GM18951 (cell line): ENCODE data around the gene GDPD3.

Experiments used
- POLR2A ChIP-seq: IDR thresholded peaks from 4 replicates; pipeline ENCODE4 v1.6.1; 2011; ENCODE audit warnings: mild to moderate bottlenecking; ENCODE audit not compliant: insufficient read length, insufficient read depth; ENCODE audit errors: extremely low read depth
- in situ Hi-C: fragments of 300-500 bp; cut with MboI; formaldehyde crosslinking; loops from one replicate; pipeline ENCODE4 v1.12.0; 2022; ENCODE audit warnings: low sequenced_read_pairs, mixed read lengths, inconsistent platforms; ENCODE audit not compliant: unreplicated experiment

The GDPD3 gene

DNA sequence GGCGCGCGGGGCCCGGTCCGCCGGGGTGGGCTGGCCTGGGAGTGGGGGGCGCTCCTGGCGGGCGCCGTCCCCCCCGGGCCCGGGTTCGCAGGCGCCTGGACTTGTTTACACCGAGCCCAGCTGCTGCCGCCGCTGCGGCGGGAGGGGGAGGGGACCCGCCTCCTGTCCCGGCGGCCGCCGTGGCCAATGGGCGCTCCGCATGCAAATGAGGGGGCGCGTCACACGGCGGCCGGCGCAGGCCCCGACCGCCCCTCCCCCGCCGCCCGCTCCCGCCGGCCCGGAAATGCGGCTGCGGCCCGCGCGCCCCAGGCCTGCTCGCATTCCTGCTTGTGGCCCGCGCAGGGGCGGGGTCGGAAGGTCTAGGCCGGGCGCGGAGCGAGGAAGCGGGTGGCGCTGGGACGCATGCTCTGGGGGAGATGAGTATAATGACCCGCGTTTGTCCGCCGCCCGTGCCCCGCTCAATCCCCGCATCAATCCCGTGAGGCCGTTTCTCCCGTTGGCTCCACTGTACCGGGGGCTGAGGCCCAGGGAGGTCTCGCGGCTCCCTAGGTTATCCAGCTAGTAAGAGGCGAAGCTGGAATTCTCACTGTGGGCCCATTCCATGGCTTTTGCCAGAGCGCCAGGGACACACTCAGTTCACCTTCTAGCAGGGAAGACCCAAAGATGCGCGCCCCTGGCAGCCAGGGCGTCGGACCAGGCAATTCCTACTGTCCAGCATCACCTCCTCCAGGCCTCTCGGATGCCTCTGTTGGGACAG is 17.1 kb downstream of the GDPD3 start, which contains the start of gene YPEL3:
TSS of gene YPEL3 (minus strand) at position 109 of the 757 bp plus-strand sequence. CDS start 731 bp downstream, outside the sequence.
- in situ Hi-C loops = no loop called here

DNA sequence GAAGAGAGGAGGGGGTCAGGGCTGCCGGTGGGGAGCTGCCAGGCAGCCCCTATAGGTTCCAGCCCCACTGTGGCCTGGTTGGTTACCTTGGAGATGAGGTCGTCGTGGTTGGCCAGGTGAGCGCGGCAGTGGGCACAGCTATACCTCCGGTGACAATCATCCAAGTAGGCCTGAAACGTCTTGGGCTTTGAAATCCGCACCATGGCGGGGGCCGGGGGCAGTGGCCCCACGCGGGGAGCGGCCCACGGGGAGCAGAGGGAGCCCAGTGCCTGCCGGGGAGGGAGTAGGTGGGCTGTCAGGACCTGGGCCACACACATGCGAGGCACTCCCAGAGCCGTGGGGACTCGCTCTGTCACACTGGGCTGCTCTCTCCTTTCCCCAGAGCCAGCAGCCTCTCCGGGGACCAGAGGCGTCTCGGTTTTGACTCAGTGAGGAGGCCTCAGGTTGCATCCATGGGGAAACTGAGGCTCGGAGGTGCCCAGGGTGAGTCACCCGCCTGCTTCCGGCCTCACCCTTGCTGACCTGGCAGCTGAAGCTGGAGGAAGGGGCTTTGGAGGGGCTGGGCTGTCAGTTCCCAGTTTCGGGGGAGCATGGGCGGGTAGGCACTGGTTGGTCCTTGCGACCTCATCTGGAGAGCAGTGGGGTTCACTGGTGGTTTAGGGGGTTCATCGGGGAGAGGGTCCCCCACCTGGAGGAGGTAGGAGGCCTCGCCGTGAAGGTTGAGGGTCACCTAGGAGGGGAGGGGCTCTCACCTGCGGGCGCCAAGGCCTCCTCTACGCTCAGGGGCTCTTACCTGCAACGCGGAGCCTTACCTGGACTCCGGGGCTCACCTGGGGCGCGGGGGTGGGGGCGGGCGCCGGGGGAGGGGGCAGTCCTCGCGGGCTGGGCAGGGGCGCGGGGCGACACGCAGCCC is 17.9 kb downstream of the GDPD3 start:
- TF ChIP-seq POLR2A = no peak
- in situ Hi-C loops = no loop called here

More for the DNA sequence above, 17.1 kb downstream of the GDPD3 start, which contains the start of gene YPEL3:
- peak; percentile 75 for TF ChIP-seq POLR2A

DNA sequence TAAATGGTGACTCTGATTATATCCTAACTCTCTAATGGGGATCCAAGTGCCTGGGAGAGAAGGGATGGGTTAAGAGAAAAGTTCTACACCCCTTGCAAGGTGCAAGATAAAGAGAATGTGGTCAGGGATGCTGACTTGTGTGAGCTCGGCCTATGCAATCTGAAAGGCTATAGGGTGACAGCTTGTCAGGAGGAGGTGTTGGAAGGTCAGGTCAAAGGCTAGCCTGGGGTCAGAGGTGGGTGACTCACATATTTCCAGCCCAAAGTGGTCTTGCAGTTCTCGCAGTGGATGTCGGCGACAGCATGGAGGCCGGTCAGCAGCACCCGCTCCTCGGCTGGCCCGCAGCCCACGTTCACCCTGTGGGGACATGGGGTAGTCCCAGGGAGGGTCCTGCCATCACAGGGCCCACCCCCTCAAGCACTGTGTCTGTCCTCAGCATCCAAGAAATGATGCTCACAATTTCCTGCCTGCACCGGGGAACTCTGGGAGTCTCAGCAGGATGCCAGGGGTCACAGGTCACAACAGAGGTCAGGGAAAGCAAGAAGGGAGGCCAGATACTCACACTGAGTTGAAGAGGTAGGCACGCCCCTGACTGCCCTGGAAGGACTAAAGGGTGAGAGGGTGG is 18.7 kb downstream of the GDPD3 start:
- TF ChIP-seq POLR2A = no peak
- in situ Hi-C loops = no loop called here

DNA sequence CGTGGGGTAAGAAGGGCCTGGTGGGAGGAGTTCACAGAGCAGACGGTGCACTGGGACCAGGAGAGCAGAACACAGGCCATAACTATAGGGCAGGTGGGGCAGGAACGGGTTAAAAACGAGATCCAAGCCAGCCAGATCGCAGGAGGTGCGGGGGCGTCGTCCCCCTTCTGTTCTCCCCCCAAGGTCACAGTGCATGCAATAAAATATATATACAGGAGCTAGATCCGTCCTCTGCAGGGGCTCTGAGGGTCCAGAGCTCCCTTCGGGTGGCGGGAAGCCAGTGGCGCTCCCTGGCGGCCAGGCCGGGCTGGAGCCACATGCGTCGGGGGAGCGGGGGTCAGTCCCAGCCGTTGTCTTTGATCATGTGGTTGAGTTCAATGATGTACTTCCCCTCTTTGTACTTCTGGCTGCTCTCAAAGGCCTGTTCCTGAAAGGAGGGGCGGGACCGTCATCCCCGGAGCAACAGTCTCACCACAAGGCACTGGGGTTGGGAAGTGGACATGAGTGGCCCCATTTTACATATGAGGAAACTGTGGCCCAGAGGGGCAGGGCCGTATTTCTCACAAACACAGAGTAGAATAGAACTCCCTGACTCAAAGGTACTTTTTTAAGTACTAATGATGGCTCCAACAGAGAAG is 20.8 kb downstream of the GDPD3 start:
- TF ChIP-seq POLR2A = no peak
- in situ Hi-C loops = no loop called here

DNA sequence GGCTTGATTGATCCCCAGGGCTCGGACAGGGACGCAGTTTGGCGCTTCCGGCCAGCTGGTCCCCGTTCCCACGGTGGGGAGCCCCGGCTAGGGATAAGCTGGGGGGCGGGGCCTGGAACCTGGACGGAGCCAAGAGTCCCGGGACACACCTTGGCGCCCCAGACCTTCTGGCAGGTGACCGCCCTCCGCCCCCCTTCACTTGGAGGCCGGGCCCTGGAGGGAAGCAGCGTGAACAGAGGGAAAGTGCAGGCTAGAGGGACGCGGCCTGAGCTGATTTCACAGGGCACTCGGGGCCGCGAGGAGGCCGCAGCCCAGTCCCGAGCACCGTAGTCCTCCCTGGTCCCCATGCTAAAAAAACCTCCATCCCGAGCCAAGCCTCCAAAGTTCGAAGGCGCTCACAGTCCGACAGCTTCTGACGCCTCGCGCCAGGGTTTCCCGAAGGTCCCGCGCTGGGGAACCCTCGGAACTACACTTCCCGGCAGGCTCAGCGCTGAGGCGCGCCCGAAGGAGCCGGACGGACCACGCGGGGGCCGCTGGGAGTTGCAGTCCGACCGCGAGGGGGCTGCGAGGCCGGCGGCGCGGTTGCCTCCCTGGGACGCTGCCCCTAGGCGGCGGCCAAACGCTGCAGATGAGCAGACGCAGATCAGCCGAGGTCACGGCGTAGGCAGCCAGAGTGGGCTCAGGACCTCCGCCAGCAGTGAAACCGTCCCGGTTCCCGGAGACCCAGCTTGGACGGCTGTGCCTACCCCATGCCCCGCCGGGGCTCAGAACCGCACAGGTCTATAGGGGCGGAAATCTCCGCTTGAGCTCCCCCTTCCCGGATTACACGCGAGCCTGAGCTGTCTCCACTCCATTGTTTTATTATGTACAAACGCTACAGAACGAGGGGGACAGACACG is 21.6 kb downstream of the GDPD3 start, which contains the start of gene TBX6:
TSS of gene TBX6 (minus strand) at position 451 of the 899 bp plus-strand sequence. CDS start 731 bp downstream, outside the sequence.
- peak; percentile 66 for TF ChIP-seq POLR2A
- in situ Hi-C loops = no loop called here

DNA sequence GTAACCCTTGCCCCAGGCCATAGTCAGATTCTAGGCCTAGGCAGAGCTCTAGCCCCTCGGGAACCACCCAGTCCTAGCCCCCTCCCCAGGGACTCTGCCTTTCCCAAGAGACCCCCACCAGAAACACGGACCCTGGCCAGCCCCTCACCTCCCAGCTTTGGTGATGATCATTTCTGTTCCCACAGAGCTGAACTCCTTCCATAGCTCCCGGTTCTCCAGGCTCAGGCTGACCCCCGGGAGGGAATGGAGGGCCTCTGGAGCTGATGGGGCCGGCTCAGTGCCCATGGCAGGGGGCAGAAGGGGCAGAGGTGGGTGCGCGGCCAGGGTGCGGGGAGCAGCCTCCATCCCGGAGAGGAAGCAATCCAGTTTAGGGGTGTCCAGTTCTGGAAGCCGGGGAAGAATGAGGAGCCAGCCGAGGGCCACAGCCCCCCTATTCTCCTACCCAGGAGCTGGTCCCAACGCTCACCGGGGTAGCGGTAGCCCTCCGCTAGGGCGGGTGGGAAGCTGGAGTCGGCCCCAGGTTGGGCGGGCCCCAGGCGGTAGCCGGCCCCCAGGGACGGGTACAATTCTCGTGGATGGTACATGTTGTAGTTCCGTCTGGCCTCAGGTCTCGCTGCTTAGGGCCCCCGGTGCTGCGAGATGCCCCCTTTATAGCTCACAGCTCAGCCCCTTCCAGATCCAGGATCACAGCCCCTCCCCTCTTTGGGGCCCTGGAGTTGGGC is 22.6 kb downstream of the GDPD3 start:
- no peak for TF ChIP-seq POLR2A
- in situ Hi-C loops = no loop called here

DNA sequence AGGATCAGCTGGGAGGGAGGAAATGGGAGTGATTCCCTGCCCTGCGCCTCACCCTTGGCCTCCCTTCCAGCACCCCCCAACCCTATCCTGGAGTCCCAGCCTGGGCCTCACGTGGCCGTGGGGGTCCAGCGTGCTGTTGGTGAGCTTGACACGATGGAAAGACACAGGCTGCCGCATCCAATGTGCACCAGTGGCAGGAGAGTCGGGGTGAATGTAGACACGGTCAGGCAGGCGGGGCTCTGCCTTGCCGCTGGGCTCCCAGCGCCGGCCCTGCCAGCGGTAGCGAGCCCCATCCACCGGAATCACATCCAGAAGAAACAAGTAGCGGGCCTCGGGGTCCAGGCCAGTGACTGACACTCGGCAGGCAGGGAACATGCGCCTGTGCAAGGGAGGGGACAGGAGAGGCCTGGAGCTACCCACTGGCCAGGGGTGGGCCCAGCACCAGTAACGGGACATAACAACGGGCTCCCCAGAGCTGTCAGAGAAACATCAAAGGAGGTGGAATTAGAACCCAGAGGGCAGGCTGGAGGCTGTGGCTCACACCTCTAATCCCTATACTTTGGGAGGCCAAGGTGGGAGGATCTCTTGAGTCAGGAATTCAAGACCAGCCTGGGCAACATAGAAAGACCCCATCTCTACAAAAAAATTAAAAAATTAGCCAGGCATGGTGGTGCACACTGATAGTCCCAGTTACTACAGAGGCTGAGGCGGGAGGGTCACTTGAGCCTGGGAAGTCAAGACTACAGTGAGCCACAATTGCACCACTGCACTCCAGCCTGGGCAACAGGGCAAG is 24.3 kb downstream of the GDPD3 start:
- in situ Hi-C loops = no loop called here
- TF ChIP-seq POLR2A = no peak

DNA sequence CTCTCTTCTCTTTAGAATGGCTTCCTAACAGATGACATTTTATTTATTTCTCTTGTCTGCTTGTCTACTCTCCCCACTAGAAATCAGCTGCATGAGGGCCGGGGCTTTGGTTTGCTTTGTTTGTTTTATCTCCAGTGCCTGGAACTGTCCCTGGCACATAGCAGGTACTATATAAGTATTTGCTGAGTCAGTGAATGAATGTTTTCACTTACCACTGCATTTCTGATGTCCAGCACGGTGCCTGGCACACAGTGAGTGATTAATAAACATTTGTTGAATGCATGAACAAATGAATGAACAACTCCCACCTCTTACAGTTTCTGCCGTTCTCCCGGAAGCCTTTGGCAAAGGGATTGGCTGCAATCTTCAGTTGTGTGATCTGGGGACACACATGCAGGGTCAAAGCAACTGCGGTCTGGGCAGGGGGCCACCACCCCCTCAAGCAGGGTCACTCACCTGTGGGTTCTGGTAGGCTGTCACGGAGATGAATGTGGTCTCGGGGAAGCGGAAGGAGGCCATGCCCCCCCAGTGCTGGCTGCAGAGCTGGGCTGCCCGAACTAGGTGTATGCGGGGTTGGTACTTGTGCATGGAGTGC is 25.0 kb downstream of the GDPD3 start:
- no peak for TF ChIP-seq POLR2A
- in situ Hi-C loops = no loop called here

DNA sequence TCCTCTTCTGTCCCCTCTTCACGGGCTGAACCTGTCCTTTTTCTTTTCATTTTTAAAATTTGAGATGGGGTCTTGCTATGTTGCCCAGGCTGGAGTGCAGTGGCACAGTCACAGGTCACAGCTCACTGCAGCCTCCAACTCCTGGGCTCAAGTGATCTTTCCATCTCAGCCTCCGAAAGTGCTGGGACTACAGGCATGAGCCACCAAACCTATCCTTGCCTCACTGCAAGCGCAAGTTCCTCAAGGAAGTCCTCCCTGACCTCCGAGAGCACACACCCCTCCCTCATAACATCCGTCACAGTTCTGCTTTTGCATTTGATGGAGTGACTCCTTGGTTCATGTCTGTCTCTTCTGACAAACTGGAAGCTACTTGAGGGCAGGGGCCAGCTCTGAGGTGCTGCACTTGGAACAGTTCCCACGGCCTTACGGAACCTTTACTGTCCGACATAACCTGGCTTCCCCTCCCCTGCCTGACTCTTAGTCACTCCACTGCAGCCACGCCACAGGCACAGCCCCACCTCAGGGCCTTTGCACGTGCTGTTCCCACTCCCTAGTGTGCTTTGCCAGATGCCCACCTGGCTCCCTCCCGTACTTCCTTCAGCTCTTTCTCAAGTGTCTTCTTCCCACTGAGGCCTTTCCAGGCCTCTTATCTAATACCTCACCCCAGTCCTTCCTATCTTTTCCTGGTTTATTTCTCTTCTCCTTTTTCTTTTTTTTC is 26.0 kb downstream of the GDPD3 start:
- no peak for TF ChIP-seq POLR2A
- in situ Hi-C loops = no loop called here
